ENCODE data around the gene TRPV6.

TRPV6 gene

GRCh38 chr7:142873871-142874270 lies 11.7 kb downstream of the TRPV6 start:
- H3K27me3 ChIP-seq (ENCODE audit: low read depth) = peaks cover under 1% of the 10 kb centered on the region; the same call in 1 of the 2 replicates
- in situ Hi-C loops (cut with MboI; ENCODE audit: low sequenced_read_pairs) = loop anchor here (10.0 kb wide), 1 partner anchor 351 kb away; the partner anchor contains the start of gene TAS2R40
- H3K4me3 ChIP-seq = no peak overlapping the region
- no peaks in the 10 kb centered on the region for H3K36me3 ChIP-seq (replicated peaks)
- peak in 1 of 2 experiments; percentile 1 for DNase-seq (ENCODE audit: low spot score in 2 of 2)
- H3K4me1 ChIP-seq = no peaks in the 10 kb centered on the region
- H3K9me3 ChIP-seq = no peaks in the 10 kb centered on the region

GRCh38 chr7:142873281-142873784 lies 12.2 kb downstream of the TRPV6 start:
- no peak overlapping the region for H3K4me3 ChIP-seq
- H3K9me3 ChIP-seq = no peaks in the 10 kb centered on the region
- H3K27me3 ChIP-seq (ENCODE audit: low read depth) = no peaks in the 10 kb centered on the region
- DNase-seq (ENCODE audit: low spot score in 2 of 2) = peak; percentile 4 to 61
- no peaks in the 10 kb centered on the region for H3K4me1 ChIP-seq
- no peaks in the 10 kb centered on the region for H3K36me3 ChIP-seq (replicated peaks)
- in situ Hi-C loops (cut with MboI; ENCODE audit: low sequenced_read_pairs) = loop anchor here (10.0 kb wide), 1 partner anchor 351 kb away; the partner anchor contains the start of gene TAS2R40

DNA sequence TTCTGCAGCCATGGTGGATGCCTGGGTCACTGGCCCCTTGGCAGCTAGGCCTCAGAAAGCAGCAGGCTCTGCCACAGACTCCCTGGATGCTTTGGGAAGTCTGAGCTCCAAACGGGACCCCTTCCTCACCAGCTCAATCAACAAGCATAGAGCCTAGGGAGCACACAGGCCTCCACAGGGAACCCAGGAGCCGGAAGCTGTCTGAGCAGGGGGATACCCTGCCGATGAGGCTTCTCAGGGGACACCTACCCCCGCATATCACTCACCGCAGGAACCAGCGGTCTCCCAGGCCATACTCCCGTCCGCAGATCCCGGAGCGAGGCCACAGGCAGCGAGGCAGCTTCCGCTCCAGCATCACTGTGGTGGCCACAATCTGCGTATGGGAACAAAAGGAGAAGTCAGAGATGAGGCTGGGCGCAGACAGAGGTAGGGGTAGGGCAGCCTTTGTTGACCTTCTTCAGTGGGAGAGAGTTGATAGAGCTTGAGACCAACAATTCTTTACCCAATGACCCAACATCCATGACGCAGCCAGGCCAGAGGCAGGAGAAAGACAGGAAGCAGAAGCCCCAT lies 13.4 kb downstream of the TRPV6 start:
- H3K27me3 ChIP-seq (ENCODE audit: low read depth) = no peaks in the 10 kb centered on the region
- H3K4me1 ChIP-seq = no peaks in the 10 kb centered on the region
- in situ Hi-C loops (cut with MboI; ENCODE audit: low sequenced_read_pairs) = loop anchor here (10.0 kb wide), 1 partner anchor 353 kb away; the partner anchor contains the start of gene TAS2R40
- peak in 1 of 2 experiments; percentile 3 for DNase-seq (ENCODE audit: low spot score in 2 of 2)
- no peak overlapping the region for H3K4me3 ChIP-seq
- no peaks in the 10 kb centered on the region for H3K9me3 ChIP-seq
- H3K36me3 ChIP-seq (replicated peaks) = no peaks in the 10 kb centered on the region

DNA sequence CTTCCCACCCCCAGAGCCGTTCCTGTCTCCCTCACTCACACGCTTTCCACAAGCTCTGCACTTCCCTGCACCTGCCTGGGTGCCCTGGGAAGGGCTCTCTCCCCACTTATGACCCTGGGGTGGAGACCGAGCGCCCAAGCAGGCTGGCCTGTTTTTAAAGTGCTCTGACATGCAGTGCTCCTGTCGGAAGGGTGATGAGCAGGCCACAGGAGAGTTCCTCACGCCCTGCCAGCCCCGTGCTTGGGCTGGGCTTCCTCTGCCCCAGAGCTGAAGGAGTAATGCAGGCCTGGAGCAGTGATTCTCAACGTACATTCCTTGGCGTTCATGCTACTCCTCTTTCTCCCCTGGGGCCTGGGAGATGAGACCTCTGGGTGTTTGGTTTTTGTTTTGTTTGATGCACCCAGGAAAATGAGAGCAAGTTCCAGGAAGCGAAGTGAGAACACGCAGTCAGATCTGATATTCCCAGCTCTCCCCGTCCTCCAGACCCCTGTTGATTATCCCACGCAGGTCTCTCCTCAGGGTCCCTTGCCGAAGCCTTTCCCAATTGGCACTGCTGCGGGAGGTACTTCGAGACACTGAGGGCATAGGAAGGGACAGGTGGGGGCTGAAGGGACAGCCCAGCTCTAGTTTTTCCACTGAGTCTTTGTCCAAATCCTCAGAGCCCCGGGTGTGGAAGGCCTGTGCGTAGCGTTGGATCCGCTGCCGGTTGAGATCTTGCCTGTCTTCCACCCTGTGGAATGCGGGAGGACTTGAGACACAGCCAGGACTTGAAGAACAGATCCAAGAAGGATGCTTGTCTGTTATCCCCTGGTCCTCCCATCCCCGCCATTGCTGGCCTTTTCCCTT lies 14.1 kb downstream of the TRPV6 start:
- Histone ChIP-seq H3K36me3 (replicated peaks) (no peaks in the 10 kb centered on the region), H3K4me1 (no peaks in the 10 kb centered on the region), H3K4me3 (no peak overlapping the region), H3K27me3 (ENCODE audit: low read depth) (no peaks in the 10 kb centered on the region), H3K9me3 (no peaks in the 10 kb centered on the region)
- peak in 1 of 2 experiments; percentile 3 for DNase-seq (ENCODE audit: low spot score in 2 of 2)
- in situ Hi-C loops (cut with MboI; ENCODE audit: low sequenced_read_pairs) = loop anchor here (10.0 kb wide), 1 partner anchor 353 kb away; the partner anchor contains the start of gene TAS2R40

DNA sequence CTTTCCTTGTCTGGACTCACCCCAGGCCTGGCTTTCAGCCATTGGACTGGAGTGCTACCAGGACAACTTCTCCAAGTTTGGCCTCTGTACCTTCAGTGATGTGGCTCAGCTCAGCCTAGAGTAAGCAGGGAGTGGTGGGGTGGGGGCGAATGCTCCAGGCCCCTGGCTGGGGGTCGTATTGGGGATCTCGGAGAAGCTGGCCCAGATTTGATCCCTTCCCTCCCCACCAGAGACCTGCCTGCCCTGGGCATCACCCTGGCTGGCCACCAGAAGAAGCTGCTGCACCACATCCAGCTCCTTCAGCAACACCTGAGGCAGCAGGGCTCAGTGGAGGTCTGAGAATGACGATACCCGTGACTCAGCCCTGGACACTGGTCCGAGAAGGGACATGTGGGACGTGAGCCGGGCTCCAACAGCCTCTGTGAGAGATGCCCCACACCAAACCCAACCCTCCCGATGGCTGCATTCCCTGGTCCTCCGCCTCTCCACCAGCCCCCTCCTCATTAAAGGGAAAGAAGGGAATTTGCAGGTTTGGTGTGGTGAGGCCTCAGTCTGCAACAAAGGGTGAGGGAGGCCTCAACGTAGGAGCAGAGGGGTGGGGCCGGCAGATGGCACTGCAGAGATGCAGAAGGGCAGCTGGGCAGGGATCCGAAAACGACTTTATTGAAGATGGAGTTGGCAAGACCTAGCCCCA lies 14.8 kb downstream of the TRPV6 start:
- Histone ChIP-seq H3K27me3 (ENCODE audit: low read depth) (no peaks in the 10 kb centered on the region), H3K36me3 (replicated peaks) (no peaks in the 10 kb centered on the region), H3K4me3 (no peak overlapping the region), H3K9me3 (no peaks in the 10 kb centered on the region), H3K4me1 (no peaks in the 10 kb centered on the region)
- in situ Hi-C loops (cut with MboI; ENCODE audit: low sequenced_read_pairs) = loop anchor here (10.0 kb wide), 1 partner anchor 354 kb away; the partner anchor contains the start of gene TAS2R40
- DNase-seq (ENCODE audit: low spot score in 2 of 2) = peak in 1 of 2 experiments; percentile 5

DNA sequence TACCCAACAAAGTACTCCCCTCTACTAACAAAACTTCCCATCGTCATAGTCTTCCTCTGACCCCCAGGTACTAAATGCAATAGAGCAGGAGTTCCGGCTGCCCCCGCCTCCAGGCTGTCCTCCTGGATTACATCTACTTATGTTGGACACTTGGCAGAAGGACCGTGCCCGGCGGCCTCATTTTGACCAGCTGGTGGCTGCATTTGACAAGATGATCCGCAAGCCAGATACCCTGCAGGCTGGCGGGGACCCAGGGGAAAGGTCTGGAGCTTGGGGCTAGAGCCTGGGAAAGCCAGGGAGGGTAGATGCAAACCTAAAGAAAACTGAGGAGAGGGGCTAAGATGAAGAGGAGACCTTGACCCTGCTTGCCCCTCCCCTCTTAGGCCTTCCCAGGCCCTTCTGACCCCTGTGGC lies 15.4 kb downstream of the TRPV6 start:
- Histone ChIP-seq H3K9me3 (no peaks in the 10 kb centered on the region), H3K4me1 (no peaks in the 10 kb centered on the region), H3K36me3 (replicated peaks) (no peaks in the 10 kb centered on the region), H3K4me3 (no peak overlapping the region), H3K27me3 (ENCODE audit: low read depth) (0 out of 2 replicates have a peak, but pooled peaks cover 1% of the 10 kb centered on the region)
- in situ Hi-C loops (cut with MboI; ENCODE audit: low sequenced_read_pairs) = loop anchor here (10.0 kb wide), 1 partner anchor 355 kb away; the partner anchor contains the start of gene TAS2R40
- peak in 1 of 2 experiments; percentile 6 for DNase-seq (ENCODE audit: low spot score in 2 of 2)

GRCh38 chr7:142869434-142869833 lies 16.1 kb downstream of the TRPV6 start:
- no peaks in the 10 kb centered on the region for H3K9me3 ChIP-seq
- no peak overlapping the region for H3K4me3 ChIP-seq
- in situ Hi-C loops (cut with MboI; ENCODE audit: low sequenced_read_pairs) = no loop called here
- H3K4me1 ChIP-seq = no peaks in the 10 kb centered on the region
- H3K27me3 ChIP-seq (ENCODE audit: low read depth) = 0 out of 2 replicates have a peak, but pooled peaks cover 4% of the 10 kb centered on the region
- H3K36me3 ChIP-seq (replicated peaks) = no peaks in the 10 kb centered on the region
- DNase-seq (ENCODE audit: low spot score in 2 of 2) = no peak

DNA sequence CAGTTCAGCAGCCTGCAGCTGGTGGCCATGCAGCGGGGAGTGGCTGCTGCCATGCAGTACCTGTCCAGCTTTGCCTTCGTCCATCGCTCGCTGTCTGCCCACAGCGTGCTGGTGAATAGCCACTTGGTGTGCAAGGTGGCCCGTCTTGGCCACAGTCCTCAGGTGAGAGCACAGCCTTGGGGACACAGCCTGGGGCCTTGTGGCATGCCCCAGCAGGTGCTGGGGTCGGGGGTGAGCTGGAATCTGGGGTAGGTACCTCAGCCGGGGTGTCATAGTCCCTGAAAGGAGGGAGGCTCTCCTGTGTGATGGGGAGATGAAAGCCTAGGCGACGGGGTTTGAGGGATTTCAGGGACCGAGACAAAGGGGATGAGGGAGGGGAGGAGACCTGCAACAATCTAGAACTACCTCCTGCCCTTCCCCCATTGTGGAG lies 16.5 kb downstream of the TRPV6 start:
- in situ Hi-C loops (cut with MboI; ENCODE audit: low sequenced_read_pairs) = no loop called here
- Histone ChIP-seq H3K9me3 (no peaks in the 10 kb centered on the region), H3K36me3 (replicated peaks) (no peaks in the 10 kb centered on the region), H3K4me3 (no peak overlapping the region), H3K27me3 (ENCODE audit: low read depth) (0 out of 2 replicates have a peak, but pooled peaks cover 4% of the 10 kb centered on the region), H3K4me1 (no peaks in the 10 kb centered on the region)
- DNase-seq (ENCODE audit: low spot score in 2 of 2) = no peak

- H3K4me1 ChIP-seq = no peaks in the 10 kb centered on the region
- DNase-seq (ENCODE audit: low spot score in 2 of 2) = no peak
- 0 out of 2 replicates have a peak, but pooled peaks cover 4% of the 10 kb centered on the region for H3K27me3 ChIP-seq (ENCODE audit: low read depth)
- in situ Hi-C loops (cut with MboI; ENCODE audit: low sequenced_read_pairs) = no loop called here
- no peaks in the 10 kb centered on the region for H3K36me3 ChIP-seq (replicated peaks)
- no peaks in the 10 kb centered on the region for H3K9me3 ChIP-seq
- no peak overlapping the region for H3K4me3 ChIP-seq
Measured at GRCh38 chr7:142868188-142868985, 17.2 kb downstream of the TRPV6 start.

GRCh38 chr7:142867398-142868187 lies 18.0 kb downstream of the TRPV6 start:
- no peaks in the 10 kb centered on the region for H3K9me3 ChIP-seq

DNA sequence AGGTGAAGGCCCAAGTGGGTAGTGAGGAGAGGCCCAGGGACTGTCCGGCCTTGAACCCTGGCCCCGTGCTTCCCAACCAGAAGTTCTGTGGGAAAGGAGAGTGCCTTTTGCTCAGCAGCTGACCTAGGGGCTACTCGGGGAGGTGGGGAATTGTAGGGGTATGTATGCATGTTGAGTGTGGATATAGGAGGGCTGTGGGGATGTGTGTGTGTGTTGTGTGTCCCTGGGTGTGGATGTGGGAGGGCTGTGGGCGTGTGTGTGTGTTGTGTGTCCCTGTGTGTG lies 18.5 kb downstream of the TRPV6 start:
- in situ Hi-C loops (cut with MboI; ENCODE audit: low sequenced_read_pairs) = no loop called here
- H3K4me1 ChIP-seq = no peaks in the 10 kb centered on the region; the same call in 1 of the 2 replicates
- no peaks in the 10 kb centered on the region for H3K36me3 ChIP-seq (replicated peaks)
- H3K4me3 ChIP-seq = no peak overlapping the region
- DNase-seq (ENCODE audit: low spot score in 2 of 2) = no peak
- 0 out of 2 replicates have a peak, but pooled peaks cover 4% of the 10 kb centered on the region for H3K27me3 ChIP-seq (ENCODE audit: low read depth)
- H3K9me3 ChIP-seq = no peaks in the 10 kb centered on the region

More at GRCh38 chr7:142867398-142868187, 18.0 kb downstream of the TRPV6 start:
- Histone ChIP-seq H3K27me3 (ENCODE audit: low read depth) (0 out of 2 replicates have a peak, but pooled peaks cover 4% of the 10 kb centered on the region), H3K36me3 (replicated peaks) (no peaks in the 10 kb centered on the region), H3K4me3 (no peak overlapping the region), H3K4me1 (no peaks in the 10 kb centered on the region)
- no peak for DNase-seq (ENCODE audit: low spot score in 2 of 2)
- in situ Hi-C loops (cut with MboI; ENCODE audit: low sequenced_read_pairs) = no loop called here

Measured in HAP-1 (cell line).